T follicular helper cell (primary cell): Measurements from ENCODE around the gene MBLAC2.

ENCODE experiments used
- DNase-seq: peaks from one replicate; pipeline ENCODE4 v3.0.0-alpha.2; 2020; ENCODE audit warnings: low read depth

The MBLAC2 gene

GRCh38 chr5:90461288-90461687 is 13.3 kb downstream of the MBLAC2 start:
- no peak for DNase-seq

GRCh38 chr5:90446961-90447360 is 27.6 kb downstream of the MBLAC2 start:
- DNase-seq, result no peak

DNA sequence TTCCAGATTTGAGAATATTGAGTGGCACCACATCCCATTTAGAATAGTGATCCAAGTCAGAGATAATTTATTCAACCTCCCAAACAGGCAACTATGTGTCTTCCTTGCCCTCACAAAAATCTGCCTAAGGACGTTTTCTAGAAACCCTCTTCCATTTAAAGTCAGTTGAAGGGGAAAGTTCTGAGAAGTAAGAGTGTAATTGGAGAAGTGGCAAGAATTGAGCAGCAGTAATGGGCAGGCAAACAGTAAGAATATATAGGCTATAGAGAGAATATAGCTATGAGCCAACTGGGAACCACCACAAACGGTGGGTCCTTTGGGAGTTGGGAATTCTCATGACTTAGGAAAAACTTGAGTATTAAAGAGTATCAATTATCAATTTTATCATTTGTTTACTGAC is 33.9 kb downstream of the MBLAC2 start:
- DNase-seq, result no peak

GRCh38 chr5:90438100-90438499 is 36.5 kb downstream of the MBLAC2 start:
- DNase-seq, result no peak

- no peak for DNase-seq
These were observed 36.9 kb downstream of the MBLAC2 start for GRCh38 chr5:90437663-90438062.

- DNase-seq, result peak; percentile 14
These were observed 40.4 kb downstream of the MBLAC2 start for GRCh38 chr5:90434116-90434714.

DNA sequence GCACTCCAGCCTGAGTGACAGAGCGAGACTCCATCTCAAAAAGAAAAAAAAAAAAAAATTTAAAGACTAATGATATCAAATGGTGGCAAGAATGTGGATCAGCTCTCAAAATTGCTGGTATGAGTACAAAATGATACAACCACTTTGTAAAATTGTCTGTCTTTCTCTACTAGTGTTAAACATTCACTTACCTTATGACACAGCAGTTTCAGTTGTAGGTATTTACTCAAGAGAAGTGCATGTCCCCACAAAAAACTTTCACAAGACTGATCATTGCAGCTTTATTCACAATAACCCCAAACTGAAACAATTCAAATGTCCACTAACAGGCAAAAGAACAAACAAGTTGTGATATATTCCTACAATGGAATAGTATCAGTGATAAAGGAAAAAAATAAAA is 50.3 kb downstream of the MBLAC2 start:
- DNase-seq, result no peak

GRCh38 chr5:90421136-90421535 is 53.4 kb downstream of the MBLAC2 start:
- no peak for DNase-seq

- DNase-seq, result no peak
These were observed 56.4 kb downstream of the MBLAC2 start for GRCh38 chr5:90418214-90418613.

DNA sequence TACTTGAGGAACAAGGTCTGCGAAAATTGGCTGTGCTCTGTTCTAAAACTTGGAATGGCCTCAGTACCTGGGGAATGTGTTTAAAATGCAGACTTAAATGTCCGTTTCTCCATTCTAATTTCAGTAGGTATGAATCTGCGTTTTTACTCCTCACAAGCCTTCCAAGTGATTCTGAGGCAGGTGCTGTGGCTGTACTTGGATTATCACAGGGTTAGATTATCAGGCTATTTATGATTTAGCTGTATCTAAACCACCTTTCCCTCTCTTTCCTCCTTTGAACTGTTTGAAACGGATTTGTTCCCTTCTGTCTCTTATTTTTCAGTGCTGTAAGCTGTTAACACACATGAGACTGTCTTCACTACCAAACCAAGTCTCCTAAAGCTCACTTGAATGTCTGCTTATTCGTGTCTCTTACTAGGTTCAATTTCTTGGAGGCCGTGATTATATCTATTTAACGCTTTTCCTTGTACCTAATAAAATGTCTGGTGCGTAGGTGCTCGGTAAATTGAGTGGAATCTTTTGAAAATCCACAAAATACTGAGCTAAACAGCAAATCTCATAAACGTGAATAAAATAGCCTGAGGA is 64.3 kb downstream of the MBLAC2 start:
- no peak for DNase-seq

- DNase-seq, result peak; percentile 85
These were observed 65.0 kb downstream of the MBLAC2 start, which contains the start of gene CETN3 for GRCh38 chr5:90409318-90410177. TSS of gene CETN3 (minus strand) at chr5:90409756. CDS start at chr5:90409661, 95 bp downstream.

GRCh38 chr5:90408571-90409317 is 65.8 kb downstream of the MBLAC2 start:
- DNase-seq, result no peak
